Endothelial cell of umbilical vein (primary cell): ENCODE results near the gene NEURL1B.

ENCODE experiments used
- CTCF ChIP-seq, 2 donors: IDR thresholded peaks; 1 replicate in 1 of 2; 2 replicates in 1 of 2; pipeline ENCODE4 v1.5.1; 2011; ENCODE audit warnings: low read length in 2 of 2, mild to moderate bottlenecking in 2 of 2, moderate library complexity in 2 of 2, control low read depth in 1 of 2, inconsistent platforms in 1 of 2, low read depth in 1 of 2; ENCODE audit not compliant: insufficient read depth in 1 of 2; ENCODE audit errors: extremely low read depth in 1 of 2
- EZH2 ChIP-seq: IDR thresholded peaks from 2 replicates; pipeline ENCODE4 v1.6.1; 2012; ENCODE audit warnings: borderline replicate concordance, low read depth, mild to moderate bottlenecking, moderate library complexity, low read length, inconsistent platforms; ENCODE audit not compliant: severe bottlenecking
- JUN ChIP-seq: IDR thresholded peaks from 2 replicates; pipeline ENCODE4 v1.6.1; 2011; ENCODE audit warnings: borderline replicate concordance, low read depth; ENCODE audit not compliant: insufficient read length, insufficient read depth
- POLR2A ChIP-seq: IDR thresholded peaks from 2 replicates; pipeline ENCODE4 v1.6.1; 2012; ENCODE audit warnings: low read depth, mild to moderate bottlenecking, control low read depth, low read length
- TF ChIP-seq, protein P1 (sequence below): IDR thresholded peaks from 2 replicates; pipeline ENCODE4 v1.6.1; 2011; ENCODE audit not compliant: insufficient read depth, insufficient read length

DNA sequence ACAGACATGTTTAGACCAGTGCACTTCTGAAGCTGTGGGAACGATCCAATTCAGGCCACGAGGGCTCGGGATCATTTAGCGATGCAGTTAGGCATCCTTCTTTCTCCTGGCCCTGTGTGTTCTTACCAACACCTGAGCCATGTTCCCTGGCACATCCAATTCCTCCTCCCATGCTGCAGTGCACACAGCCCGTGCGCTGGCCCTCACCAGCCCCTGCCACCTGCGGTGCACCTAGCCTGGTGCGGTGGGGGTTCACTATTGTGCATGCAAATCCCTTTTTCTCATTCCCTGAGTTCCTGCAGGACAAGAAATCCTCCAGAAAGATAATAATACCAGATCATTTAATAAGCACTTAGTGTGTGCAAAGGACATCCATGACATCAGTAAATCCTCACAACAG is 53.5 kb downstream of the NEURL1B start:
- TF ChIP-seq POLR2A: no peak
- TF ChIP-seq CTCF (IDR thresholded peaks at IDR 0.05; ENCODE audit: extremely low read depth in 1 of 2, insufficient read depth in 1 of 2, low read depth in 1 of 2, low read length in 2 of 2): no peak
- TF ChIP-seq, protein P1, sequence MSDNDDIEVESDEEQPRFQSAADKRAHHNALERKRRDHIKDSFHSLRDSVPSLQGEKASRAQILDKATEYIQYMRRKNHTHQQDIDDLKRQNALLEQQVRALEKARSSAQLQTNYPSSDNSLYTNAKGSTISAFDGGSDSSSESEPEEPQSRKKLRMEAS: no peak
- TF ChIP-seq EZH2: no peak
- no peak for TF ChIP-seq JUN
